ENCODE measurements around the gene SLC2A11. TPM values are rescaled to one million over a fixed set of nuclear protein-coding genes. Genes with fewer than 3 reads are reported as not detected.

Gene SLC2A11
- total RNA-seq, 2 experiments from 2014 or later, result 16.4 to 50.2 TPM

DNA sequence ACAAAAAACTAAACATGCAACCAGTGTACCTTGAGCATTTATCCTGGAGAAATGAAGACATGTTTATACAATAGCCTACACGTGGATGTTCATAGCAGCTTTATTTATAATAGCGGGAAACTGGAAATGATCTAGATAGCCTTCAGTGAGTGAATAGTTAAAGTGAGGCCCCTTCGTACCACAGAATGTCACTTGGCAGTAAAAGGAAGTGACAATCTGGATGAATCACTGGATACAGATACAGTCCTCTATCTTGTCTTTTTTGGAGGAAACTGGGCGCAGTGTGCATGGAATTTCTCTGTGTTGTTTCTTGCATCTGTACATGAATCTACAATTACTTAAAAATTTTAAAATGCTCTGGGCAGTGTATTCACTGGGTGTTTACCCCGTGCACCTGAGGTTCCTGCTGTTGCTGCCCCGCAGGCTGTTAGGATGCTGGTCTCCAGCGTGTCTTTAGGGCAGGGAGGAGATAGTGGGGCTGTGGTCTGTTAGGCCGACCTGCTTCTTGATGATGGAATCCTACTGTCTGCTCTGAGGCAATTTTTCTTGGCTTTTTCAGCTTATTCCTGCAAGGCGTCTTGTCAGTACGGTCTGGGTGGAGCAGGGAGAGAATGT lies 42.0 kb upstream of the SLC2A11 start:
- no peaks in the 10 kb centered on the region for H4K20me1 ChIP-seq (ENCODE audit: insufficient read depth, low read length)
- no peaks in the 10 kb centered on the region for H3K9me3 ChIP-seq (ENCODE audit: low read length)
- peaks cover 15% of the 10 kb centered on the region for H3K4me1 ChIP-seq (ENCODE audit: insufficient read depth, low read length, poor library complexity, severe bottlenecking)
- no peaks in the 10 kb centered on the region for H3K79me2 ChIP-seq (ENCODE audit: insufficient read depth, low read depth, low read length)
- intact Hi-C loops (cut with micrococcal nuclease; ENCODE audit: unreplicated experiment), result no loop called here
- BruUV-seq (replicated peaks), result no TSS peak
- no peak overlapping the region for H2AFZ ChIP-seq (ENCODE audit: low read length)
- no peak overlapping the region for H3K27ac ChIP-seq (ENCODE audit: low read depth, low read length, poor library complexity, severe bottlenecking)
- no peaks in the 10 kb centered on the region for H3K9me2 ChIP-seq (ENCODE audit: insufficient read depth, low read length)
- H3K4me3 ChIP-seq (ENCODE audit: low read depth, low read length, poor library complexity, severe bottlenecking), result no peak overlapping the region
- TF ChIP-seq, protein P1, sequence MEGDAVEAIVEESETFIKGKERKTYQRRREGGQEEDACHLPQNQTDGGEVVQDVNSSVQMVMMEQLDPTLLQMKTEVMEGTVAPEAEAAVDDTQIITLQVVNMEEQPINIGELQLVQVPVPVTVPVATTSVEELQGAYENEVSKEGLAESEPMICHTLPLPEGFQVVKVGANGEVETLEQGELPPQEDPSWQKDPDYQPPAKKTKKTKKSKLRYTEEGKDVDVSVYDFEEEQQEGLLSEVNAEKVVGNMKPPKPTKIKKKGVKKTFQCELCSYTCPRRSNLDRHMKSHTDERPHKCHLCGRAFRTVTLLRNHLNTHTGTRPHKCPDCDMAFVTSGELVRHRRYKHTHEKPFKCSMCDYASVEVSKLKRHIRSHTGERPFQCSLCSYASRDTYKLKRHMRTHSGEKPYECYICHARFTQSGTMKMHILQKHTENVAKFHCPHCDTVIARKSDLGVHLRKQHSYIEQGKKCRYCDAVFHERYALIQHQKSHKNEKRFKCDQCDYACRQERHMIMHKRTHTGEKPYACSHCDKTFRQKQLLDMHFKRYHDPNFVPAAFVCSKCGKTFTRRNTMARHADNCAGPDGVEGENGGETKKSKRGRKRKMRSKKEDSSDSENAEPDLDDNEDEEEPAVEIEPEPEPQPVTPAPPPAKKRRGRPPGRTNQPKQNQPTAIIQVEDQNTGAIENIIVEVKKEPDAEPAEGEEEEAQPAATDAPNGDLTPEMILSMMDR (conservative IDR thresholded peaks at IDR 0.05; ENCODE audit: low read length), result no peak
- TF ChIP-seq EZH2phosphoT487 (IDR thresholded peaks at IDR 0.05; ENCODE audit: borderline replicate concordance, low read depth, low read length), result no peak
- CTCF ChIA-PET (ENCODE audit: unreplicated experiment), result no interaction called here
- DNase-seq (ENCODE audit: low spot score), result no peak
- no peak overlapping the region for H3K4me2 ChIP-seq (ENCODE audit: low read length)
- POLR2A ChIA-PET, result interaction anchor here (0.6 kb wide), 1 partner anchor 9 kb away, joined by 3 read pairs; no protein-coding TSS in a partner anchor
- H3K36me3 ChIP-seq (ENCODE audit: insufficient read depth, low read length), result peaks cover 96% of the 10 kb centered on the region

DNA sequence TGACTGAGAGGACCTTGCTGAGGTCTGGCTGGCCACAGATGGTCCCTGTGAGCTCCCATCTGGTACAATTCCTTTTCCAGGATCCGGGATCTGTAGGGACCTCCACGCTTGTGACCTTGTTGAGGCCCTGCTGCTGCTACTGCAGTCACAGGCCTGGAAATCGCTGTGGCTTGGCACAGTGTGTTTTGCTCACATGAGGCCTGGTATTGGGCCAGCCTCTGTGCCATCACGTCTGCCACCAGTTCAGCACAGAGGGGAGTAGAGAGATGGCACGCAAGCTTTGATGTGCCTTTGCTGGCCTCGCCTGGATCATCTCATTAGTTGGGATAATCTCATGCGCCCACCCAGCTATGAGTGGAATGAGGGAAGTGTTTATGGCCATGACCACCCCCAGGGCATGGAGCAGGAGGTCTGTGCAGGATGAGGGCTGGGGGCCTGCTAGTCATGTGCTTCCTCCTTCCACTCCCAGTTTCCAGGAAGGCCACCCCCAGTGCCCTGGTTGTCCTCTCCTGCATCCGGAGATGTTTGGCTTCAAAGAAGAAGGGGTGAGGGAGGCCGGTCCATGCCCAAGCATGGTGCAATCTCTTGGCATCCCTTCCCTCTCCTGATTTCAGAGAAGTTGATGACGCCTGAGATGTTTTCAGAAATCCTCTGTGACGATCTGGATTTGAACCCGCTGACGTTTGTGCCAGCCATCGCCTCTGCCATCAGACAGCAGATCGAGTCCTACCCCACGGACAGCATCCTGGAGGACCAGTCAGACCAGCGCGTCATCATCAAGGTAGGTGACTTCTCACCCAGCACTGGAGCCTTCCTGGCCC lies 41.3 kb upstream of the SLC2A11 start:
- Histone ChIP-seq H3K27ac (ENCODE audit: low read depth, low read length, poor library complexity, severe bottlenecking) (no peak overlapping the region), H3K4me3 (ENCODE audit: low read depth, low read length, poor library complexity, severe bottlenecking) (no peak overlapping the region), H3K4me1 (ENCODE audit: insufficient read depth, low read length, poor library complexity, severe bottlenecking) (peaks cover 21% of the 10 kb centered on the region), H3K36me3 (ENCODE audit: insufficient read depth, low read length) (peaks cover 96% of the 10 kb centered on the region), H3K79me2 (ENCODE audit: insufficient read depth, low read depth, low read length) (no peaks in the 10 kb centered on the region), H4K20me1 (ENCODE audit: insufficient read depth, low read length) (no peaks in the 10 kb centered on the region), H3K9me2 (ENCODE audit: insufficient read depth, low read length) (no peaks in the 10 kb centered on the region), H2AFZ (ENCODE audit: low read length) (no peak overlapping the region), H3K9me3 (ENCODE audit: low read length) (no peaks in the 10 kb centered on the region), H3K4me2 (ENCODE audit: low read length) (no peak overlapping the region)
- intact Hi-C loops (cut with micrococcal nuclease; ENCODE audit: unreplicated experiment), result no loop called here
- no TSS peak for BruUV-seq (replicated peaks)
- CTCF ChIA-PET (ENCODE audit: unreplicated experiment), result no interaction called here
- TF ChIP-seq EZH2phosphoT487 (IDR thresholded peaks at IDR 0.05; ENCODE audit: borderline replicate concordance, low read depth, low read length), result no peak
- TF ChIP-seq, protein P1 (conservative IDR thresholded peaks at IDR 0.05; ENCODE audit: low read length), result no peak
- no peak for DNase-seq (ENCODE audit: low spot score)
- POLR2A ChIA-PET, result no interaction called here

GRCh38 chr22:23817146-23817545 lies 40.5 kb upstream of the SLC2A11 start:
- Histone ChIP-seq H4K20me1 (ENCODE audit: insufficient read depth, low read length) (no peaks in the 10 kb centered on the region), H3K79me2 (ENCODE audit: insufficient read depth, low read depth, low read length) (no peaks in the 10 kb centered on the region), H2AFZ (ENCODE audit: low read length) (no peak overlapping the region), H3K4me2 (ENCODE audit: low read length) (no peak overlapping the region), H3K4me3 (ENCODE audit: low read depth, low read length, poor library complexity, severe bottlenecking) (no peak overlapping the region), H3K36me3 (ENCODE audit: insufficient read depth, low read length) (peaks cover 96% of the 10 kb centered on the region), H3K9me3 (ENCODE audit: low read length) (no peaks in the 10 kb centered on the region), H3K9me2 (ENCODE audit: insufficient read depth, low read length) (no peaks in the 10 kb centered on the region), H3K27ac (ENCODE audit: low read depth, low read length, poor library complexity, severe bottlenecking) (no peak overlapping the region), H3K4me1 (ENCODE audit: insufficient read depth, low read length, poor library complexity, severe bottlenecking) (peaks cover 21% of the 10 kb centered on the region)
- BruUV-seq (replicated peaks), result no TSS peak
- CTCF ChIA-PET (ENCODE audit: unreplicated experiment), result no interaction called here
- TF ChIP-seq, protein P1 (conservative IDR thresholded peaks at IDR 0.05; ENCODE audit: low read length), result no peak
- no peak for TF ChIP-seq EZH2phosphoT487 (IDR thresholded peaks at IDR 0.05; ENCODE audit: borderline replicate concordance, low read depth, low read length)
- no peak for DNase-seq (ENCODE audit: low spot score)
- intact Hi-C loops (cut with micrococcal nuclease; ENCODE audit: unreplicated experiment), result no loop called here
- POLR2A ChIA-PET, result no interaction called here

All from OCI-LY7 (cell line).